HFF-Myc (cell line): ENCODE measurements around the gene NUP85.

Experiments
- DNase-seq: peaks from one replicate; pipeline ENCODE4 v3.0.0-alpha.2; 2011; ENCODE audit warnings: low read depth; ENCODE audit errors: extremely low read depth
- H3K4me3 ChIP-seq: replicated peaks from 2 replicates; pipeline ENCODE4 v1.5.1; 2011; ENCODE audit warnings: low read depth, mild to moderate bottlenecking, control low read depth, low read length
- TF ChIP-seq, protein P1 (sequence below): IDR thresholded peaks from 2 replicates; pipeline ENCODE4 v1.5.1; 2012; ENCODE audit warnings: mild to moderate bottlenecking, low read depth, low read length, control low read depth; ENCODE audit errors: missing control alignments

NUP85 gene

DNA sequence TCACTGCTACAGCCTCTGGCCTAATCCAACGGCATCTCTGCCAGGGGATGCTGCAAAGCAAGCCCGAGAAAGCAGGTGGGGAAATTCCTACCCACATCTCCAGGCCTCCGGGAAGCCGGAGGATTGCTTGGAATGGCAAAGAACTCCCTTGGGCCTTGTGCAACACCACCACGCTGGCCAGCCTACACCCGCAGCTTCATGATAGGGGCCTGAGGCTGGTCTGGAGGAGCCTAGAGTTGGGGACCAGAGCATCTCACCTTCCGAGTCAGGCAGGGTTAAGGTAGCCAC is 35.6 kb downstream of the NUP85 start:
- TF ChIP-seq, protein P1, sequence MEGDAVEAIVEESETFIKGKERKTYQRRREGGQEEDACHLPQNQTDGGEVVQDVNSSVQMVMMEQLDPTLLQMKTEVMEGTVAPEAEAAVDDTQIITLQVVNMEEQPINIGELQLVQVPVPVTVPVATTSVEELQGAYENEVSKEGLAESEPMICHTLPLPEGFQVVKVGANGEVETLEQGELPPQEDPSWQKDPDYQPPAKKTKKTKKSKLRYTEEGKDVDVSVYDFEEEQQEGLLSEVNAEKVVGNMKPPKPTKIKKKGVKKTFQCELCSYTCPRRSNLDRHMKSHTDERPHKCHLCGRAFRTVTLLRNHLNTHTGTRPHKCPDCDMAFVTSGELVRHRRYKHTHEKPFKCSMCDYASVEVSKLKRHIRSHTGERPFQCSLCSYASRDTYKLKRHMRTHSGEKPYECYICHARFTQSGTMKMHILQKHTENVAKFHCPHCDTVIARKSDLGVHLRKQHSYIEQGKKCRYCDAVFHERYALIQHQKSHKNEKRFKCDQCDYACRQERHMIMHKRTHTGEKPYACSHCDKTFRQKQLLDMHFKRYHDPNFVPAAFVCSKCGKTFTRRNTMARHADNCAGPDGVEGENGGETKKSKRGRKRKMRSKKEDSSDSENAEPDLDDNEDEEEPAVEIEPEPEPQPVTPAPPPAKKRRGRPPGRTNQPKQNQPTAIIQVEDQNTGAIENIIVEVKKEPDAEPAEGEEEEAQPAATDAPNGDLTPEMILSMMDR, result no peak
- no peak overlapping the region for H3K4me3 ChIP-seq
- DNase-seq, result no peak

DNA sequence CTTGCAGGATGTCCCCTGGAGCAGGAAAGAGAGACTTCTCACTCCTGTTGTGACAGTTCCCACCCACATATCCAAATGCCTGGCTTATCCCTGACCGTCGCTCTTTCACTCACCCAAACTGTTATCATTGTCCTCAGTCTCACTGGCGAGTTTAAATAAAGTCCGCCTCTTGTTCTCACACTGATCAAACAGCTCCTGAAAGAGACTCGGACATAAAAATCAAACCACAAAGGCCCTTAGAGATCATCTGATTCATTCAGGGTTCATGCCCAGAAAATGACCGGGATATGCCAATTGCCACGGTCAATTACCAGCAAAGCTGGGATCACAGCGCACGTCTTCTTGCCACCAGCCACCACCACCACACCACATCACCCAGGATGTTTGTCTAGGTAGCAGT is 36.0 kb downstream of the NUP85 start:
- DNase-seq, result no peak
- TF ChIP-seq, protein P1, result no peak

DNA sequence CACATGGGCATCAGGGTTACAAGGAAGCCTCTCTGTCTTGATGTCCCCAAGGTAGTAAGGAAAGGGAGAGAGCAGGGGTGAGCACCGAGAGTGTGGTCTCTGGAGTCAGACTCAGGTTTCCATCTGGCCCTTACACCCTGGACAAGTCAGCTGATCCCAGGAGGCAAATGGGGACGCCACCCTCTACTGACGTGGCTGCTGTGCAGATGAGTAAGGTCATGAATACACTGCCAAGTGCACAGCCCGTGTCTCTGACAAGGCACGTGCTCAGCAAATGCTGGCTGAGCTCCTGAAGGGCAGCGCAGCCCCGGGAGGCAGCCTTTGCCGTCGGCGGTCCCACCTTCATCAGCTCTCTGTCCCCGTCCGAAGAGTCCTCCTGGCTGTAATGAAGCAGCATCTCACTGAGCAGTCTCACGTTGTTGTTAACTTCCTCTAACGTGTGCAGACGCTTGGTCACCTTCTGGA is 36.5 kb downstream of the NUP85 start:
- TF ChIP-seq, protein P1, result no peak
- no peak overlapping the region for H3K4me3 ChIP-seq
- DNase-seq, result no peak

More for the DNA sequence above, 36.0 kb downstream of the NUP85 start:
- no peak overlapping the region for H3K4me3 ChIP-seq

DNA sequence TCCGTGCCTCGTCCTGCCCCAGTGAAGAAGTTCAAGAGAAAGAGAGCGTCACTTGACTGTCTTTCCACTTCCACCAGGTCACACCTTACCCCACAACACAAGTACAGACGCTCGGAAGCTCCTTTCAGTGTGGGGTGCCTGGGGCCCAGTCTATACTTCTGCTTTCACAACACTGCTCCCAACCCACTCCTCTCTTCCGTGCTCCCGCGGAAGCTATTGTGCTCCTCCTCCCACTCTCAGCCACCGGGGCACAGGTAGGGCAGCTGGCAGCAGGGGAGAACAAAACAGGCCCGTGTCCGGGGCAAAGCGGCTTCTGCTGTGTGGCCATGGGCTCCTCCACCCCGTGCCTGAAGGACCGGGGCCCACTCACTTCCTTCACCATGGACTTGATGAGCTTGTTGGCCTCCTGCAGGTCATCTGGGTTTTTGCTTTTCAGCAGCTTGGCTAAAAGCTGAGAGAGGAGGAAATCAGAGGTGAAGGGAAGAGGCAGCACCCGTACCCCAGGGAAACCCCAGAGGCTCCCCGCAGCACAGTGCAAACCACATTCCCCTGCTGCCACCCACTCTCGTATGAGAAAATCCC is 37.1 kb downstream of the NUP85 start:
- TF ChIP-seq, protein P1, result no peak
- no peak for DNase-seq
- no peak overlapping the region for H3K4me3 ChIP-seq

DNA sequence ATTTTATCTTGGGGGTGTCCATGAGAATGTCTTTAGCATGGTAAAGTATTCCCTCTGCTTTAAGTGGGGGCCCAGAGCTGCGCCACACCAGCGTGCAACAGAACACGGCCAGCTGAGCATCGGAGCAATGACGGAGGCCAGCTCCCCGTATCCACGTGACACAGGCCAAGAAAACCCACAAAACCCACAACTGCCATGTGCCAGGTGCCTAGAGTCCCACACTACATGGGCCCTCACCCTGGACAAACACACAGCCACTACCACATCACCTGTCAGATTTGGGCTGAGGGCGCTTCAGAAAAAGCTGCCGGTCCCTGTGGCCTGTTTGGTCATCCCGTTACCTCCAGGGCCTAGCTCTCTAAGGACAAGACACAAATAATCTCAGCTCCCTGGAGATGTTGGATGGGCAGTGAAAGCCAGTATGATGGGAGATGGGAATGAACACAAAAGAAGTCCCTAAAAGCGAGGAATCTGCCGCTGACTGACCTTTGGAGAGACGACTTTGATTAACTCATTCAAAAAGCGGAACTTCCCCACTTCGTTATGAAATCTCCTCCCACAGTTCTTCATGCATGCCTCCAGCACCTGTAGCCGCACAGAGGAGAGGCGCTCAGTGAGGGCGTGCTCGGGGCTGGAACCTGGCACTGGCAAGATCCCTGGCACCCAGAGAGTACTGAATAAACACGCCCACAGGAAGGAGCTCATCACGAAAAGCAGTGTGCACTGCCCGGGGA is 38.8 kb downstream of the NUP85 start:
- DNase-seq, result no peak
- H3K4me3 ChIP-seq, result no peak overlapping the region
- TF ChIP-seq, protein P1, result no peak

DNA sequence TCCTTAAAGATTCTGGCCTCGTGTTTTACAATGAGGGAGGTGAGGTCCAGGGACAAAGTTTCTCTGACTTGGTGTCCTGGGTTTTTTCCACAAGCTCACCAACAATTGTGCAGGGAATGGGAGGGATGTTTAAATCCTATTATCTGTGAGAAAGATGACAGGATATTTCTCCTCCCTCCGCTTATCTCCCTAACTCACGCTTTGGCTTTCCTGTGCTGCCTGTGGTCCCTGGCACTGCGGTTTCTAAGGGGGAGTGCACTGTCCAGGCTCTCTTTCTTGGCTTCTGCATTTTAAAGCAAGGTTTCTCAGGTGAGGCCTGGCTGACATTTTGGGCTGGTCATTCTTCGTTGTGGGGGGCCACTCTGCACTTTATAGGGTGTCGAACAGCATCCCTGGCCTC is 39.5 kb downstream of the NUP85 start:
- TF ChIP-seq, protein P1, result no peak
- no peak overlapping the region for H3K4me3 ChIP-seq
- no peak for DNase-seq
